ENCODE data around the gene MREG. TPM values are rescaled to one million over a fixed set of nuclear protein-coding genes. Genes with fewer than 3 reads are reported as not detected.

MREG gene
- polyA plus RNA-seq, 3 donors, result 0.14 to 0.47 TPM; not detected in 1

GRCh38 chr2:215981115-215981514 is 32.2 kb downstream of the MREG start:
- Mint-ChIP-seq H3K4me3 (no peak overlapping the region), H3K9me3 (peaks cover 5 to 15% (median 11%) of the 10 kb centered on the region in 7 donors), H3K27me3 (ENCODE audit: low read depth in 3 of 3) (peaks cover 0 to 5% (median 0%) of the 10 kb centered on the region in 3 donors), H3K4me1 (peaks cover 7% of the 10 kb centered on the region), H3K36me3 (peaks cover 11 to 12% of the 10 kb centered on the region in 2 donors), H3K27ac (no peak overlapping the region)
- Histone ChIP-seq H3K4me3 (replicated peaks in 1 of 3; ENCODE audit: low read depth in 2 of 3, low read length in 3 of 3) (no peak overlapping the region), H3K27ac (ENCODE audit: low read depth in 1 of 2, low read length in 2 of 2) (no peak overlapping the region), H3K27me3 (ENCODE audit: control insufficient read depth in 2 of 2, insufficient read depth in 2 of 2, low read length in 2 of 2) (no peaks in the 10 kb centered on the region), H4K20me1 (ENCODE audit: insufficient read depth, low read length) (no peaks in the 10 kb centered on the region), H3K9me3 (replicated peaks in 1 of 2; ENCODE audit: control insufficient read depth in 1 of 2, insufficient read depth in 1 of 2, low read length in 2 of 2) (no peaks in the 10 kb centered on the region), H3K79me2 (ENCODE audit: insufficient read depth, low read length) (no peaks in the 10 kb centered on the region), H3K9ac (ENCODE audit: insufficient read depth, low read length, poor library complexity, severe bottlenecking) (no peak overlapping the region), H2AFZ (ENCODE audit: insufficient read depth, low read depth, low read length, poor library complexity, severe bottlenecking) (no peak overlapping the region), H3K4me1 (ENCODE audit: control insufficient read depth in 1 of 2, insufficient read depth in 2 of 2, low read length in 2 of 2) (no peaks in the 10 kb centered on the region), H3K36me3 (replicated peaks in 1 of 2; ENCODE audit: control insufficient read depth in 1 of 2, insufficient read depth in 2 of 2, low read length in 2 of 2) (no peaks in the 10 kb centered on the region), H3K4me2 (replicated peaks; ENCODE audit: extremely low read depth, low read length, poor library complexity, severe bottlenecking) (no peak overlapping the region)
- intact Hi-C loops (cut with micrococcal nuclease), result no loop called here
- TF ChIP-seq CTCF (IDR thresholded peaks at IDR 0.05), result no peak
- WGBS (ENCODE audit: insufficient coverage), result 58% methylated on average over 4 of the region's 7 CpGs
- DNase-seq, result no peak

GRCh38 chr2:215979620-215980019 is 33.7 kb downstream of the MREG start:
- H2AFZ ChIP-seq (ENCODE audit: insufficient read depth, low read depth, low read length, poor library complexity, severe bottlenecking), result no peak overlapping the region
- H3K79me2 ChIP-seq (ENCODE audit: insufficient read depth, low read length), result no peaks in the 10 kb centered on the region
- H3K4me3 Mint-ChIP-seq, result no peak overlapping the region
- no peak for DNase-seq
- peaks cover 11 to 12% of the 10 kb centered on the region in 2 donors for H3K36me3 Mint-ChIP-seq
- H4K20me1 ChIP-seq (ENCODE audit: insufficient read depth, low read length), result no peaks in the 10 kb centered on the region
- peaks cover 0 to 5% (median 0%) of the 10 kb centered on the region in 3 donors for H3K27me3 Mint-ChIP-seq (ENCODE audit: low read depth in 3 of 3)
- no CpG with 5 or more reads among the region's 2 CpGs for WGBS (ENCODE audit: insufficient coverage)
- H3K9me3 ChIP-seq (replicated peaks in 1 of 2; ENCODE audit: control insufficient read depth in 1 of 2, insufficient read depth in 1 of 2, low read length in 2 of 2), result no peaks in the 10 kb centered on the region
- peaks cover 6 to 14% (median 10%) of the 10 kb centered on the region in 7 donors for H3K9me3 Mint-ChIP-seq
- H3K27ac Mint-ChIP-seq, result no peak overlapping the region
- H3K27ac ChIP-seq (ENCODE audit: low read depth in 1 of 2, low read length in 2 of 2), result no peak overlapping the region
- peaks cover 9% of the 10 kb centered on the region for H3K4me1 Mint-ChIP-seq
- no peak overlapping the region for H3K4me3 ChIP-seq (replicated peaks in 1 of 3; ENCODE audit: low read depth in 2 of 3, low read length in 3 of 3)
- intact Hi-C loops (cut with micrococcal nuclease), result no loop called here
- no peaks in the 10 kb centered on the region for H3K27me3 ChIP-seq (ENCODE audit: control insufficient read depth in 2 of 2, insufficient read depth in 2 of 2, low read length in 2 of 2)
- H3K36me3 ChIP-seq (replicated peaks in 1 of 2; ENCODE audit: control insufficient read depth in 1 of 2, insufficient read depth in 2 of 2, low read length in 2 of 2), result no peaks in the 10 kb centered on the region
- H3K4me1 ChIP-seq (ENCODE audit: control insufficient read depth in 1 of 2, insufficient read depth in 2 of 2, low read length in 2 of 2), result peaks cover 0 to under 1% of the 10 kb centered on the region in 2 donors
- no peak overlapping the region for H3K4me2 ChIP-seq (replicated peaks; ENCODE audit: extremely low read depth, low read length, poor library complexity, severe bottlenecking)
- no peak overlapping the region for H3K9ac ChIP-seq (ENCODE audit: insufficient read depth, low read length, poor library complexity, severe bottlenecking)
- no peak for TF ChIP-seq CTCF (IDR thresholded peaks at IDR 0.05)
